ENCODE data around the gene NUDT13. TPM values are rescaled to one million over a fixed set of nuclear protein-coding genes. Genes with fewer than 3 reads are reported as not detected.

NUDT13 gene
- total RNA-seq, 1 experiment from 2014 or later = 2.9 TPM

GRCh38 chr10:73161662-73162061 is 51.4 kb downstream of the NUDT13 start:
- ChIA-PET POLR2A (no interaction called here), CTCF (no interaction called here)
- Mint-ChIP-seq H3K4me1 (peaks cover 2% of the 10 kb centered on the region), H3K4me3 (no peak overlapping the region), H3K36me3 (peaks cover 32% of the 10 kb centered on the region), H3K9me3 (no peaks in the 10 kb centered on the region), H3K27me3 (ENCODE audit: low read depth) (no peaks in the 10 kb centered on the region), H3K27ac (no peak overlapping the region)
- DNase-seq (ENCODE audit: low spot score) (no peak), ATAC-seq (no peak)
- TF ChIP-seq CREB1 (CRISPR knock-in tag; IDR thresholded peaks at IDR 0.05) (no peak), NFATC4 (CRISPR knock-in tag; IDR thresholded peaks at IDR 0.05) (no peak), TP53 (CRISPR knock-in tag; IDR thresholded peaks at IDR 0.05) (no peak), USF2 (CRISPR knock-in tag; IDR thresholded peaks at IDR 0.05) (no peak), MXD4 (CRISPR knock-in tag; IDR thresholded peaks at IDR 0.05; ENCODE audit: borderline replicate concordance) (no peak), NR2C2 (CRISPR knock-in tag; IDR thresholded peaks at IDR 0.05) (no peak), RORB (CRISPR knock-in tag; IDR thresholded peaks at IDR 0.05) (no peak), MYBL2 (CRISPR knock-in tag; IDR thresholded peaks at IDR 0.05) (no peak), ELF4 (CRISPR knock-in tag; IDR thresholded peaks at IDR 0.05; ENCODE audit: low read depth) (no peak), ARID4B (CRISPR knock-in tag; IDR thresholded peaks at IDR 0.05; ENCODE audit: borderline replicate concordance) (no peak), RELA (CRISPR knock-in tag; IDR thresholded peaks at IDR 0.05; ENCODE audit: borderline replicate concordance) (no peak), ZNF263 (CRISPR knock-in tag; IDR thresholded peaks at IDR 0.05; ENCODE audit: low read depth) (no peak), ZBTB43 (CRISPR knock-in tag; IDR thresholded peaks at IDR 0.05) (no peak)

GRCh38 chr10:73163096-73163495 is 52.8 kb downstream of the NUDT13 start:
- Mint-ChIP-seq H3K9me3 (no peaks in the 10 kb centered on the region), H3K27me3 (ENCODE audit: low read depth) (no peaks in the 10 kb centered on the region; the same call in 1 of the 2 replicates), H3K27ac (no peak overlapping the region), H3K4me3 (no peak overlapping the region), H3K4me1 (peaks cover 10% of the 10 kb centered on the region), H3K36me3 (peaks cover 32% of the 10 kb centered on the region)
- DNase-seq (ENCODE audit: low spot score) = no peak
- no peak for ATAC-seq
- CTCF ChIA-PET = no interaction called here
- POLR2A ChIA-PET = no interaction called here
- TF ChIP-seq CREB1 (CRISPR knock-in tag; IDR thresholded peaks at IDR 0.05) (no peak), GABPB1 (CRISPR knock-in tag; IDR thresholded peaks at IDR 0.05) (no peak), NFYB (CRISPR knock-in tag; conservative IDR thresholded peaks at IDR 0.05; ENCODE audit: low read depth) (no peak), IRF1 (CRISPR knock-in tag; IDR thresholded peaks at IDR 0.05) (no peak), ZNF512 (CRISPR knock-in tag; IDR thresholded peaks at IDR 0.05; ENCODE audit: borderline replicate concordance) (no peak), NR3C1 (CRISPR knock-in tag; conservative IDR thresholded peaks at IDR 0.05; ENCODE audit: low read depth) (no peak), CBFB (CRISPR knock-in tag; IDR thresholded peaks at IDR 0.05; ENCODE audit: low read depth) (no peak), SP1 (CRISPR knock-in tag; conservative IDR thresholded peaks at IDR 0.05) (no peak), MXD4 (CRISPR knock-in tag; IDR thresholded peaks at IDR 0.05; ENCODE audit: borderline replicate concordance) (no peak), MLX (CRISPR knock-in tag; IDR thresholded peaks at IDR 0.05) (no peak), NR2C2 (CRISPR knock-in tag; IDR thresholded peaks at IDR 0.05) (no peak), ATF6 (CRISPR knock-in tag; IDR thresholded peaks at IDR 0.05) (no peak), IRF2 (CRISPR knock-in tag; IDR thresholded peaks at IDR 0.05; ENCODE audit: borderline replicate concordance, low read depth) (no peak), TEAD4 (CRISPR knock-in tag; IDR thresholded peaks at IDR 0.05) (no peak), ZNF317 (CRISPR knock-in tag; IDR thresholded peaks at IDR 0.05; ENCODE audit: borderline replicate concordance, low read depth) (no peak)
